Endothelial cell of umbilical vein (primary cell): ENCODE measurements around the gene CHAC2. TPM values are rescaled to one million over a fixed set of nuclear protein-coding genes. Genes with fewer than 3 reads are reported as not detected.

Experiments used
- BruUV-seq: library from RNA; stranded (reverse); fragments of 400-500 nt; replicated peaks from 2 replicates; lab custom pipeline; 2021; lab: Mats Ljungman, UMichigan
- CTCF ChIA-PET: fragments of 300-600, 350-600 bp; sonication (Branson Sonifier 250); formaldehyde crosslinking; loops from one replicate; lab custom pipeline; 2021; ENCODE audit warnings: antibody characterized with exemption, inconsistent platforms; lab: Charles Lee
- POLR2A ChIA-PET: fragments of 300-600, 350-600 bp; sonication (Branson Sonifier 250); formaldehyde crosslinking; loops from one replicate; lab custom pipeline; 2021; ENCODE audit warnings: antibody characterized with exemption, inconsistent platforms; lab: Charles Lee
- DNase-seq: peaks from one replicate; pipeline ENCODE4 v3.0.0-alpha.2; 2011; ENCODE audit warnings: low read depth, low spot score
- FAIRE-seq: peaks from 2 replicates; lab custom pipeline; 2011; peaks lifted over from hg19 to GRCh38; lab: Jason Lieb, UNC
- H2AFZ ChIP-seq: 2 replicates; pipeline ENCODE4 v1.6.0; 2012; ENCODE audit warnings: low read depth, low read length, control low read depth, inconsistent platforms
- H3K27ac ChIP-seq: 2 replicates; pipeline ENCODE4 v1.5.1; 2011; ENCODE audit warnings: low read depth, mild to moderate bottlenecking, control low read depth, low read length, moderate library complexity; ENCODE audit not compliant: insufficient read depth
- H3K27me3 ChIP-seq, 2 experiments: 2 replicates each; pipeline versions ENCODE4 v1.6.0 to v1.6.1; 2011; ENCODE audit warnings: low read length in 2 of 2, mixed read lengths in 1 of 2; ENCODE audit not compliant: control insufficient read depth in 2 of 2, insufficient read depth in 2 of 2
- H3K36me3 ChIP-seq, 2 experiments: 2 replicates in 1 of 2; 3 replicates in 1 of 2; pipeline ENCODE4 v1.5.1; 2011; ENCODE audit warnings: low read length in 2 of 2, mild to moderate bottlenecking in 1 of 2, moderate library complexity in 1 of 2; ENCODE audit not compliant: control insufficient read depth in 2 of 2, insufficient read depth in 2 of 2; ENCODE audit errors: extremely low read depth in 1 of 2
- H3K4me1 ChIP-seq: 3 replicates; pipeline ENCODE4 v1.5.1; 2011; ENCODE audit warnings: mild to moderate bottlenecking, low read length; ENCODE audit not compliant: control insufficient read depth, insufficient read depth; ENCODE audit errors: extremely low read depth
- H3K4me2 ChIP-seq: 2 replicates; pipeline ENCODE4 v1.6.1; 2011; ENCODE audit warnings: low read length, control low read depth, mixed read lengths; ENCODE audit not compliant: insufficient read depth
- H3K4me3 ChIP-seq, 3 experiments: fragments of 200-600 bp in 1 of 3; sonication (generic), shearing (Covaris generic) in 1 of 3; replicated peaks in 1 of 3; 2 replicates each; pipeline ENCODE4 v1.5.1; 2011 to 2016; ENCODE audit warnings: control low read depth in 3 of 3, low read length in 3 of 3, mild to moderate bottlenecking in 2 of 3, inconsistent platforms in 1 of 3, low read depth in 1 of 3, moderate library complexity in 1 of 3; ENCODE audit not compliant: insufficient read depth in 1 of 3
- H3K79me2 ChIP-seq: 2 replicates; pipeline ENCODE4 v1.6.0; 2012; ENCODE audit warnings: low read length, inconsistent platforms; ENCODE audit not compliant: control insufficient read depth, insufficient read depth
- H3K9ac ChIP-seq: replicated peaks from 2 replicates; pipeline ENCODE3; 2011; ENCODE audit warnings: low read length, control low read depth; ENCODE audit not compliant: insufficient read depth; ENCODE audit errors: extremely low read depth
- H3K9me1 ChIP-seq: replicated peaks from 3 replicates; pipeline ENCODE4 v1.6.0; 2011; ENCODE audit warnings: mild to moderate bottlenecking, low read length; ENCODE audit not compliant: control insufficient read depth, insufficient read depth; ENCODE audit errors: extremely low read depth
- H3K9me3 ChIP-seq: replicated peaks from 2 replicates; pipeline ENCODE4 v1.5.1; 2012; ENCODE audit warnings: low read length, inconsistent platforms; ENCODE audit not compliant: control insufficient read depth, insufficient read depth
- H4K20me1 ChIP-seq: replicated peaks from 2 replicates; pipeline ENCODE3; 2011; ENCODE audit warnings: mild to moderate bottlenecking, low read length; ENCODE audit not compliant: control insufficient read depth, insufficient read depth; ENCODE audit errors: extremely low read depth
- EZH2 ChIP-seq: IDR thresholded peaks from 2 replicates; pipeline ENCODE4 v1.6.1; 2012; ENCODE audit warnings: borderline replicate concordance, low read depth, mild to moderate bottlenecking, moderate library complexity, low read length, inconsistent platforms; ENCODE audit not compliant: severe bottlenecking
- FOS ChIP-seq: IDR thresholded peaks from 2 replicates; pipeline ENCODE4 v1.6.1; 2011; ENCODE audit warnings: mild to moderate bottlenecking, low read length, moderate library complexity, borderline replicate concordance; ENCODE audit not compliant: insufficient read depth
- GATA2 ChIP-seq: IDR thresholded peaks from 2 replicates; pipeline ENCODE4 v1.7.0; 2011; ENCODE audit warnings: low read depth, mild to moderate bottlenecking, moderate library complexity, mixed read lengths, low read length; ENCODE audit not compliant: insufficient read length, insufficient read depth
- JUN ChIP-seq: IDR thresholded peaks from 2 replicates; pipeline ENCODE4 v1.6.1; 2011; ENCODE audit warnings: borderline replicate concordance, low read depth; ENCODE audit not compliant: insufficient read length, insufficient read depth
- MAX ChIP-seq: IDR thresholded peaks from 2 replicates; pipeline ENCODE4 v1.6.1; 2011; ENCODE audit not compliant: insufficient read depth, insufficient read length
- MYC ChIP-seq: IDR thresholded peaks from one replicate; pipeline ENCODE4 v1.6.1; 2011; ENCODE audit warnings: mild to moderate bottlenecking, low read depth, low read length
- POLR2A ChIP-seq: IDR thresholded peaks from 2 replicates; pipeline ENCODE4 v1.6.1; 2012; ENCODE audit warnings: low read depth, mild to moderate bottlenecking, control low read depth, low read length
- POLR2AphosphoS5 ChIP-seq: IDR thresholded peaks from 2 replicates; pipeline ENCODE4 v1.6.1; 2012; ENCODE audit warnings: low read depth, mild to moderate bottlenecking, control low read depth, low read length, moderate library complexity; ENCODE audit not compliant: insufficient read depth
- dilution Hi-C: fragments of 300-500 bp; cut with MboI; formaldehyde crosslinking; loops from one replicate; pipeline ENCODE4 v1.15.0; 2019; ENCODE audit warnings: low sequenced_read_pairs; ENCODE audit not compliant: extremely low pct_ligation_motif_present
- intact Hi-C: fragments of 100-400 bp; cut with micrococcal nuclease; formaldehyde crosslinking; loops from one replicate; pipeline ENCODE4 v1.10.0; 2022
- polyA plus RNA-seq, 4 experiments: library from polyadenylated mRNA; depleted of rRNA in 3 of 4; stranded (reverse) in 3 of 4; unstranded in 1 of 4; fragments of >200 nt; gene quantifications; 2 replicates each; pipeline versions ENCODE4 v1.2.1 to v1.2.3, GENCODE V29; 2011 to 2012; ENCODE audit warnings: missing spikeins in 1 of 4
- total RNA-seq: library from RNA; stranded (reverse); gene quantifications from 2 replicates; pipeline ENCODE4 v1.2.3, GENCODE V29; 2021
- TF ChIP-seq, protein P1 (sequence below), 2 donors: IDR thresholded peaks; 1 replicate in 1 of 2; 2 replicates in 1 of 2; pipeline ENCODE4 v1.5.1; 2011; ENCODE audit warnings: low read length in 2 of 2, mild to moderate bottlenecking in 2 of 2, moderate library complexity in 2 of 2, control low read depth in 1 of 2, inconsistent platforms in 1 of 2, low read depth in 1 of 2; ENCODE audit not compliant: insufficient read depth in 1 of 2; ENCODE audit errors: extremely low read depth in 1 of 2

Gene CHAC2
- total and polyA plus RNA-seq, 2 donors (not counting 3 experiments of a cell fraction or from before 2014, with no cell fraction given) = 3.4 to 8.3 TPM

GRCh38 chr2:53782676-53783075 is 15.1 kb downstream of the CHAC2 start:
- dilution Hi-C loops = no loop called here
- ChIA-PET CTCF (interaction anchor here (1.0 kb wide), 1 partner anchor 14 kb away, joined by 5 read pairs; no protein-coding TSS in a partner anchor), POLR2A (no interaction called here)
- Histone ChIP-seq H3K4me1 (peaks cover 14% of the 10 kb centered on the region), H3K36me3 (no peaks in the 10 kb centered on the region), H4K20me1 (no peaks in the 10 kb centered on the region), H2AFZ (no peak overlapping the region), H3K9me1 (no peaks in the 10 kb centered on the region), H3K4me3 (no peak overlapping the region), H3K4me2 (no peak overlapping the region), H3K79me2 (peaks cover 71% of the 10 kb centered on the region), H3K9me3 (no peaks in the 10 kb centered on the region), H3K9ac (no peak overlapping the region), H3K27me3 (no peaks in the 10 kb centered on the region), H3K27ac (no peak overlapping the region)
- TF ChIP-seq EZH2 (no peak), MYC (no peak), JUN (no peak), MAX (no peak), POLR2A (no peak)
- no TSS peak for BruUV-seq
- intact Hi-C loops = no loop called here
- FAIRE-seq (no peak), DNase-seq (no peak)

- dilution Hi-C loops = no loop called here
- H3K9ac ChIP-seq = no peak overlapping the region
- POLR2A ChIA-PET = no interaction called here
These were observed 16.8 kb downstream of the CHAC2 start for GRCh38 chr2:53784436-53784835.

More at GRCh38 chr2:53784436-53784835, 16.8 kb downstream of the CHAC2 start:
- intact Hi-C loops = no loop called here
- no TSS peak for BruUV-seq
- CTCF ChIA-PET = no interaction called here
- TF ChIP-seq, protein P1, sequence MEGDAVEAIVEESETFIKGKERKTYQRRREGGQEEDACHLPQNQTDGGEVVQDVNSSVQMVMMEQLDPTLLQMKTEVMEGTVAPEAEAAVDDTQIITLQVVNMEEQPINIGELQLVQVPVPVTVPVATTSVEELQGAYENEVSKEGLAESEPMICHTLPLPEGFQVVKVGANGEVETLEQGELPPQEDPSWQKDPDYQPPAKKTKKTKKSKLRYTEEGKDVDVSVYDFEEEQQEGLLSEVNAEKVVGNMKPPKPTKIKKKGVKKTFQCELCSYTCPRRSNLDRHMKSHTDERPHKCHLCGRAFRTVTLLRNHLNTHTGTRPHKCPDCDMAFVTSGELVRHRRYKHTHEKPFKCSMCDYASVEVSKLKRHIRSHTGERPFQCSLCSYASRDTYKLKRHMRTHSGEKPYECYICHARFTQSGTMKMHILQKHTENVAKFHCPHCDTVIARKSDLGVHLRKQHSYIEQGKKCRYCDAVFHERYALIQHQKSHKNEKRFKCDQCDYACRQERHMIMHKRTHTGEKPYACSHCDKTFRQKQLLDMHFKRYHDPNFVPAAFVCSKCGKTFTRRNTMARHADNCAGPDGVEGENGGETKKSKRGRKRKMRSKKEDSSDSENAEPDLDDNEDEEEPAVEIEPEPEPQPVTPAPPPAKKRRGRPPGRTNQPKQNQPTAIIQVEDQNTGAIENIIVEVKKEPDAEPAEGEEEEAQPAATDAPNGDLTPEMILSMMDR (IDR thresholded peaks at IDR 0.05; ENCODE audit: extremely low read depth in 1 of 2, insufficient read depth in 1 of 2, low read depth in 1 of 2, low read length in 2 of 2) = no peak
- TF ChIP-seq EZH2 (no peak), MAX (no peak), MYC (no peak), FOS (no peak), JUN (no peak), POLR2A (no peak), POLR2AphosphoS5 (no peak), GATA2 (no peak)
- Histone ChIP-seq H3K9me3 (no peaks in the 10 kb centered on the region), H3K4me3 (no peak overlapping the region), H3K4me1 (peaks cover 23% of the 10 kb centered on the region), H4K20me1 (no peaks in the 10 kb centered on the region), H3K27ac (no peak overlapping the region), H3K4me2 (no peak overlapping the region), H3K36me3 (no peaks in the 10 kb centered on the region), H2AFZ (no peak overlapping the region), H3K9me1 (no peaks in the 10 kb centered on the region), H3K27me3 (no peaks in the 10 kb centered on the region), H3K79me2 (peaks cover 77% of the 10 kb centered on the region)
- no peak for DNase-seq
- no peak for FAIRE-seq
